ENCODE data around the gene MDP1.

DNA sequence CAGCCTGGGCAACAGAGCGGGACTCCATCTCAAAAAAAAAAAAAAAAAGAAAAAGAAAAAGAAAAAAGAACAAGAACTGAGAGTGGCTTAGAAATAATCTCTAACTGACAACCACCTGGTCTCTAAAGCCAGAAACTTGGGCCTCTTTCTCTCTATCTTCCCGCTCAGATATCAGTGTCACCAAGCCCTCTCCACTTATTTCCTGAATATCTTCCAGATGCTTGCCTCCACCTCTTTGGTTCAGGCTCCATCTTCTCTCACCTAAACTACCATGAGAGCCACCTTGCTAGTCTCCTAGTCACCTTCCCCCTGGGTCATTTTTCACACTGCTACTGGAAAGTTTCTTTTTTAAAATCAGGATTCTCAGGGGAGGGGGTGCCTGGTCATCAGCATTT is 18.8 kb downstream of the MDP1 start:
- TF ChIP-seq ZFX (IDR thresholded peaks at IDR 0.05; ENCODE audit: borderline replicate concordance) = no peak
- TF ChIP-seq, protein P1, sequence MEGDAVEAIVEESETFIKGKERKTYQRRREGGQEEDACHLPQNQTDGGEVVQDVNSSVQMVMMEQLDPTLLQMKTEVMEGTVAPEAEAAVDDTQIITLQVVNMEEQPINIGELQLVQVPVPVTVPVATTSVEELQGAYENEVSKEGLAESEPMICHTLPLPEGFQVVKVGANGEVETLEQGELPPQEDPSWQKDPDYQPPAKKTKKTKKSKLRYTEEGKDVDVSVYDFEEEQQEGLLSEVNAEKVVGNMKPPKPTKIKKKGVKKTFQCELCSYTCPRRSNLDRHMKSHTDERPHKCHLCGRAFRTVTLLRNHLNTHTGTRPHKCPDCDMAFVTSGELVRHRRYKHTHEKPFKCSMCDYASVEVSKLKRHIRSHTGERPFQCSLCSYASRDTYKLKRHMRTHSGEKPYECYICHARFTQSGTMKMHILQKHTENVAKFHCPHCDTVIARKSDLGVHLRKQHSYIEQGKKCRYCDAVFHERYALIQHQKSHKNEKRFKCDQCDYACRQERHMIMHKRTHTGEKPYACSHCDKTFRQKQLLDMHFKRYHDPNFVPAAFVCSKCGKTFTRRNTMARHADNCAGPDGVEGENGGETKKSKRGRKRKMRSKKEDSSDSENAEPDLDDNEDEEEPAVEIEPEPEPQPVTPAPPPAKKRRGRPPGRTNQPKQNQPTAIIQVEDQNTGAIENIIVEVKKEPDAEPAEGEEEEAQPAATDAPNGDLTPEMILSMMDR (IDR thresholded peaks at IDR 0.05) = no peak
